Tibial nerve (tissue), 4 donors: ENCODE data around the gene MASP1. TPM values are rescaled to one million over a fixed set of nuclear protein-coding genes. Genes with fewer than 3 reads are reported as not detected.
A peak's percentile ranks its signal among the peaks of the same experiment; 100 is the strongest.

ENCODE experiments used
- DNase-seq, 2 donors: peaks; one replicate each; pipeline ENCODE4 v3.0.0-alpha.2; 2019; ENCODE audit warnings: low spot score in 2 of 2
- H3K27ac ChIP-seq, 4 donors: fragments of 200-600 bp; sonication (generic) in 3 of 4; one replicate each; pipeline ENCODE4 v1.5.1; 2017 to 2019; ENCODE audit warnings: mild to moderate bottlenecking in 1 of 4
- H3K27me3 ChIP-seq, 2 donors: fragments of 200-600 bp; sonication (generic) in 1 of 2; one replicate each; pipeline versions ENCODE4 v1.5.1 to v1.6.0; 2017 to 2019
- H3K36me3 ChIP-seq, 3 donors: fragments of 200-600 bp; sonication (generic); one replicate each; pipeline ENCODE4 v1.5.1; 2018 to 2019
- H3K4me1 ChIP-seq, 4 donors: fragments of 200-600 bp; sonication (generic) in 3 of 4; one replicate each; pipeline ENCODE4 v1.5.1; 2017 to 2019
- H3K4me3 ChIP-seq, 4 donors: fragments of 200-600 bp; sonication (generic) in 3 of 4; one replicate each; pipeline ENCODE4 v1.5.1; 2017 to 2019; ENCODE audit warnings: mild to moderate bottlenecking in 1 of 4, moderate library complexity in 1 of 4
- H3K9me3 ChIP-seq, 4 donors: fragments of 200-600 bp; sonication (generic) in 3 of 4; one replicate each; pipeline ENCODE4 v1.5.1; 2017 to 2019
- CTCF ChIP-seq, 5 experiments: fragments of 200-600 bp in 3 of 5; fragments of 450-650 bp in 2 of 5; sonication (generic) in 3 of 5; IDR thresholded peaks; one replicate each; pipeline ENCODE4 v1.5.1; 2016 to 2019; ENCODE audit warnings: antibody characterized with exemption in 5 of 5, mild to moderate bottlenecking in 3 of 5, moderate library complexity in 2 of 5
- EP300 ChIP-seq, 2 donors: sonication (generic); formaldehyde crosslinking; IDR thresholded peaks; one replicate each; pipeline ENCODE4 v1.6.1; 2017; ENCODE audit warnings: antibody characterized with exemption in 2 of 2, mild to moderate bottlenecking in 1 of 2
- POLR2A ChIP-seq, 2 donors: fragments of 450-650 bp; IDR thresholded peaks; one replicate each; pipeline ENCODE4 v1.6.1; 2017; ENCODE audit warnings: antibody characterized with exemption in 2 of 2, mild to moderate bottlenecking in 2 of 2, moderate library complexity in 2 of 2
- WGBS, 2 donors: methylation state at CpG; one replicate each; pipeline ENCODE4 v1.1.5; 2018; 5-methylcytosine and 5-hydroxymethylcytosine counted together
- total RNA-seq, 4 donors: library from RNA; depleted of rRNA; stranded (reverse); fragments of >200 nt; gene quantifications; one replicate each; pipeline ENCODE4 v1.1.0, GENCODE V29; 2016

Gene MASP1
- total RNA-seq, 4 donors from 2014 or later = 2.0 to 10.9 (median 4.7) TPM

GRCh38 chr3:187255314-187255713, 36.2 kb downstream of the MASP1 start:
- Histone ChIP-seq H3K27ac (peak overlapping the region in 2 of 4 donors; percentile 42 to 67), H3K27me3 (no peaks in the 10 kb centered on the region), H3K9me3 (no peaks in the 10 kb centered on the region), H3K4me3 (no peak overlapping the region), H3K36me3 (no peaks in the 10 kb centered on the region), H3K4me1 (no peaks in the 10 kb centered on the region)
- 7 to 20% methylated on average over 1 of the region's 1 CpG for WGBS, 2 donors
- no peak for DNase-seq
- TF ChIP-seq POLR2A (IDR thresholded peaks at IDR 0.05) (no peak), EP300 (IDR thresholded peaks at IDR 0.05) (no peak), CTCF (IDR thresholded peaks at IDR 0.05) (no peak)

GRCh38 chr3:187252311-187252710, 39.2 kb downstream of the MASP1 start:
- no peak for TF ChIP-seq CTCF (IDR thresholded peaks at IDR 0.05)
- no peak for TF ChIP-seq EP300 (IDR thresholded peaks at IDR 0.05)
- no peaks in the 10 kb centered on the region for H3K36me3 ChIP-seq
- 50 to 53% methylated on average over 4 of the region's 4 CpGs for WGBS, 2 donors

GRCh38 chr3:187251599-187251998, 39.9 kb downstream of the MASP1 start:
- no peak for TF ChIP-seq POLR2A (IDR thresholded peaks at IDR 0.05)
- TF ChIP-seq EP300 (IDR thresholded peaks at IDR 0.05) = no peak
- no peak for TF ChIP-seq CTCF (IDR thresholded peaks at IDR 0.05)
- no peak overlapping the region for H3K4me3 ChIP-seq
- no peaks in the 10 kb centered on the region for H3K27me3 ChIP-seq
- H3K9me3 ChIP-seq = no peaks in the 10 kb centered on the region
- H3K27ac ChIP-seq = no peak overlapping the region
- H3K4me1 ChIP-seq = no peaks in the 10 kb centered on the region
- DNase-seq = no peak
- WGBS, 2 donors = 71 to 75% methylated on average over 3 of the region's 3 CpGs
- no peaks in the 10 kb centered on the region for H3K36me3 ChIP-seq

More at GRCh38 chr3:187252311-187252710, 39.2 kb downstream of the MASP1 start:
- Histone ChIP-seq H3K4me3 (no peak overlapping the region), H3K4me1 (no peaks in the 10 kb centered on the region), H3K27ac (no peak overlapping the region), H3K9me3 (no peaks in the 10 kb centered on the region), H3K27me3 (no peaks in the 10 kb centered on the region)
- no peak for DNase-seq

GRCh38 chr3:187247398-187247797, 44.1 kb downstream of the MASP1 start:
- Histone ChIP-seq H3K4me1 (peaks cover 0 to 7% (median 0%) of the 10 kb centered on the region in 4 donors), H3K36me3 (no peaks in the 10 kb centered on the region), H3K9me3 (no peaks in the 10 kb centered on the region), H3K27ac (no peak overlapping the region), H3K4me3 (no peak overlapping the region), H3K27me3 (no peaks in the 10 kb centered on the region)
- 43 to 45% methylated on average over 3 of the region's 3 CpGs for WGBS, 2 donors
- DNase-seq = no peak
- TF ChIP-seq POLR2A (IDR thresholded peaks at IDR 0.05) (no peak), CTCF (IDR thresholded peaks at IDR 0.05) (no peak), EP300 (IDR thresholded peaks at IDR 0.05) (no peak)

- DNase-seq = peak in 1 of 2 donors; percentile 19
- H3K27ac ChIP-seq = peak overlapping the region in 2 of 4 donors; percentile 48 to 50
- TF ChIP-seq CTCF (IDR thresholded peaks at IDR 0.05) (no peak), POLR2A (IDR thresholded peaks at IDR 0.05) (no peak), EP300 (IDR thresholded peaks at IDR 0.05) (no peak)
- H3K27me3 ChIP-seq = no peaks in the 10 kb centered on the region
- H3K9me3 ChIP-seq = no peaks in the 10 kb centered on the region
- WGBS, 2 donors = 70 to 73% methylated on average over 2 of the region's 2 CpGs
- H3K4me3 ChIP-seq = no peak overlapping the region
- H3K4me1 ChIP-seq = peaks cover 0 to 7% (median 0%) of the 10 kb centered on the region in 4 donors
- H3K36me3 ChIP-seq = no peaks in the 10 kb centered on the region
Observed at GRCh38 chr3:187243933-187244524, 47.5 kb downstream of the MASP1 start.
